HG03469 (cell line): ENCODE data around the gene CCDC196.
"Not testable (repeated sequence)": the region's sequence is repeated elsewhere in the genome, so short reads cannot be mapped to it uniquely, and the experiment has no call there.

Source experiments
- ATAC-seq: cut with Tn5 transposase; IDR thresholded peaks from one replicate; pipeline ENCODE4 v1.9.1; 2021; ENCODE audit warnings: mild to moderate bottlenecking, moderate library complexity, moderate number of reproducible peaks; ENCODE audit not compliant: unreplicated experiment

Gene CCDC196

GRCh38 chr14:66545751-66546150 lies 59.6 kb downstream of the CCDC196 start:
- ATAC-seq, result not testable (repeated sequence)
